HEK293 (cell line): ENCODE measurements around the gene TMEM203.
A peak's percentile ranks its signal among the peaks of the same experiment; 100 is the strongest.

ENCODE experiments used
- GLIS1 ChIP-seq: fragments of 450-650 bp; formaldehyde crosslinking; IDR thresholded peaks from 2 replicates; pipeline ENCODE4 v1.5.1; 2016; ENCODE audit warnings: missing biosample characterization, missing genetic modification characterization
- KLF10 ChIP-seq: fragments of 450-650 bp; IDR thresholded peaks from 2 replicates; pipeline ENCODE4 v1.5.1; 2018; ENCODE audit warnings: missing biosample characterization, mild to moderate bottlenecking, missing genetic modification characterization
- KLF16 ChIP-seq: fragments of 450-650 bp; formaldehyde crosslinking; IDR thresholded peaks from 2 replicates; pipeline ENCODE4 v1.5.1; 2017; ENCODE audit warnings: missing biosample characterization, missing genetic modification characterization
- KLF8 ChIP-seq: fragments of 450-650 bp; formaldehyde crosslinking; IDR thresholded peaks from 2 replicates; pipeline ENCODE4 v1.5.1; 2016; ENCODE audit warnings: missing biosample characterization, missing genetic modification characterization
- PATZ1 ChIP-seq: fragments of 450-650 bp; formaldehyde crosslinking; IDR thresholded peaks from 2 replicates; pipeline ENCODE4 v1.5.1; 2016; ENCODE audit warnings: missing biosample characterization, missing genetic modification characterization
- SALL2 ChIP-seq: fragments of 450-650 bp; formaldehyde crosslinking; IDR thresholded peaks from 2 replicates; pipeline ENCODE4 v1.5.0; 2017; ENCODE audit warnings: missing biosample characterization, mild to moderate bottlenecking, missing genetic modification characterization, borderline replicate concordance
- SCRT2 ChIP-seq: fragments of 450-650 bp; formaldehyde crosslinking; IDR thresholded peaks from 2 replicates; pipeline ENCODE4 v1.5.1; 2016; ENCODE audit warnings: missing biosample characterization, missing genetic modification characterization
- TRIM28 ChIP-seq: IDR thresholded peaks from 2 replicates; pipeline ENCODE4 v1.6.1; 2011; ENCODE audit warnings: low read length, control low read depth, borderline replicate concordance
- ZBTB10 ChIP-seq: fragments of 450-650 bp; formaldehyde crosslinking; IDR thresholded peaks from 2 replicates; pipeline ENCODE4 v1.5.1; 2016; ENCODE audit warnings: missing biosample characterization, missing genetic modification characterization
- ZBTB48 ChIP-seq: fragments of 450-650 bp; formaldehyde crosslinking; IDR thresholded peaks from 2 replicates; pipeline ENCODE4 v1.5.1; 2016; ENCODE audit warnings: missing biosample characterization, missing genetic modification characterization
- ZNF202 ChIP-seq: fragments of 450-650 bp; formaldehyde crosslinking; IDR thresholded peaks from 2 replicates; pipeline ENCODE4 v1.5.1; 2016; ENCODE audit warnings: missing biosample characterization, missing genetic modification characterization, borderline replicate concordance
- ZNF335 ChIP-seq: fragments of 450-650 bp; formaldehyde crosslinking; conservative IDR thresholded peaks from 2 replicates; pipeline ENCODE4 v1.5.1; 2016; ENCODE audit warnings: missing biosample characterization, missing genetic modification characterization
- ZNF341 ChIP-seq: fragments of 450-650 bp; formaldehyde crosslinking; IDR thresholded peaks from 2 replicates; pipeline ENCODE4; 2016; ENCODE audit warnings: low read depth, missing biosample characterization, missing genetic modification characterization
- ZNF366 ChIP-seq: fragments of 450-650 bp; formaldehyde crosslinking; conservative IDR thresholded peaks from 2 replicates; pipeline ENCODE4 v1.5.1; 2016; ENCODE audit warnings: missing biosample characterization, missing genetic modification characterization
- ZNF501 ChIP-seq: fragments of 450-650 bp; formaldehyde crosslinking; IDR thresholded peaks from 2 replicates; pipeline ENCODE4 v1.5.1; 2016; ENCODE audit warnings: missing biosample characterization, missing genetic modification characterization
- ZNF521 ChIP-seq: fragments of 450-650 bp; formaldehyde crosslinking; IDR thresholded peaks from 2 replicates; pipeline ENCODE4 v1.5.1; 2017; ENCODE audit warnings: missing biosample characterization, mild to moderate bottlenecking, missing genetic modification characterization
- ZNF561 ChIP-seq: fragments of 450-650 bp; IDR thresholded peaks from 2 replicates; pipeline ENCODE4 v1.5.1; 2018; ENCODE audit warnings: missing biosample characterization, missing genetic modification characterization, borderline replicate concordance
- ZNF596 ChIP-seq: fragments of 450-650 bp; IDR thresholded peaks from 2 replicates; pipeline ENCODE4 v1.5.0; 2018; ENCODE audit warnings: missing biosample characterization, mild to moderate bottlenecking, missing genetic modification characterization, moderate library complexity
- ZNF600 ChIP-seq: fragments of 450-650 bp; formaldehyde crosslinking; IDR thresholded peaks from 2 replicates; pipeline ENCODE4 v1.5.1; 2016; ENCODE audit warnings: missing biosample characterization, missing genetic modification characterization
- ZNF654 ChIP-seq: fragments of 450-650 bp; formaldehyde crosslinking; IDR thresholded peaks from 2 replicates; pipeline ENCODE4 v1.5.1; 2016; ENCODE audit warnings: low read depth, missing biosample characterization, missing genetic modification characterization
- ZNF830 ChIP-seq: fragments of 450-650 bp; IDR thresholded peaks from 2 replicates; pipeline ENCODE4 v1.5.0; 2018; ENCODE audit warnings: missing biosample characterization, missing genetic modification characterization, low read depth, mild to moderate bottlenecking, moderate library complexity
- ZSCAN30 ChIP-seq: fragments of 450-650 bp; IDR thresholded peaks from 2 replicates; pipeline ENCODE4 v1.5.1; 2018; ENCODE audit warnings: missing biosample characterization, mild to moderate bottlenecking, missing genetic modification characterization, moderate library complexity
- TF ChIP-seq, protein P1 (sequence below): fragments of 450-650 bp; IDR thresholded peaks from 2 replicates; pipeline ENCODE4 v1.5.1; 2018; ENCODE audit warnings: missing biosample characterization, missing genetic modification characterization
- TF ChIP-seq, protein P2 (sequence below): fragments of 450-650 bp; formaldehyde crosslinking; IDR thresholded peaks from 2 replicates; pipeline ENCODE4 v1.5.1; 2016; ENCODE audit warnings: missing biosample characterization, missing genetic modification characterization, borderline replicate concordance
- TF ChIP-seq, protein P3 (sequence below): fragments of 450-650 bp; formaldehyde crosslinking; IDR thresholded peaks from 2 replicates; pipeline ENCODE4 v1.5.1; 2016; ENCODE audit warnings: missing biosample characterization, missing genetic modification characterization

Gene TMEM203

GRCh38 chr9:137253717-137254623, 48.5 kb upstream of the TMEM203 start (continued):
- no peak for TF ChIP-seq ZNF654 (tag by site-specific recombination)
- no peak for TF ChIP-seq TRIM28
- TF ChIP-seq ZSCAN30 (tag by site-specific recombination) = no peak
- TF ChIP-seq ZNF335 = peak; percentile 52; the same call in 1 of the 2 replicates
- no peak for TF ChIP-seq ZNF596
- no peak for TF ChIP-seq ZNF521 (tag by site-specific recombination)
- no peak for TF ChIP-seq ZBTB48 (tag by site-specific recombination)
- TF ChIP-seq SALL2 = no peak
- TF ChIP-seq KLF10 = no peak
- TF ChIP-seq ZNF366 = no peak
- TF ChIP-seq, protein P1, sequence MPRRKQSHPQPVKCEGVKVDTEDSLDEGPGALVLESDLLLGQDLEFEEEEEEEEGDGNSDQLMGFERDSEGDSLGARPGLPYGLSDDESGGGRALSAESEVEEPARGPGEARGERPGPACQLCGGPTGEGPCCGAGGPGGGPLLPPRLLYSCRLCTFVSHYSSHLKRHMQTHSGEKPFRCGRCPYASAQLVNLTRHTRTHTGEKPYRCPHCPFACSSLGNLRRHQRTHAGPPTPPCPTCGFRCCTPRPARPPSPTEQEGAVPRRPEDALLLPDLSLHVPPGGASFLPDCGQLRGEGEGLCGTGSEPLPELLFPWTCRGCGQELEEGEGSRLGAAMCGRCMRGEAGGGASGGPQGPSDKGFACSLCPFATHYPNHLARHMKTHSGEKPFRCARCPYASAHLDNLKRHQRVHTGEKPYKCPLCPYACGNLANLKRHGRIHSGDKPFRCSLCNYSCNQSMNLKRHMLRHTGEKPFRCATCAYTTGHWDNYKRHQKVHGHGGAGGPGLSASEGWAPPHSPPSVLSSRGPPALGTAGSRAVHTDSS (tag by site-specific recombination) = no peak
- TF ChIP-seq GLIS1 (tag by site-specific recombination) = no peak
- TF ChIP-seq PATZ1 (tag by site-specific recombination) = no peak
- TF ChIP-seq ZNF501 = no peak
- TF ChIP-seq ZNF341 (tag by site-specific recombination) = no peak
- TF ChIP-seq ZNF830 (tag by site-specific recombination) = no peak
- no peak for TF ChIP-seq ZNF202 (tag by site-specific recombination)
- TF ChIP-seq KLF16 (tag by site-specific recombination) = no peak
- TF ChIP-seq ZNF561 (tag by site-specific recombination) = no peak
- TF ChIP-seq ZBTB10 = no peak
- TF ChIP-seq, protein P2, sequence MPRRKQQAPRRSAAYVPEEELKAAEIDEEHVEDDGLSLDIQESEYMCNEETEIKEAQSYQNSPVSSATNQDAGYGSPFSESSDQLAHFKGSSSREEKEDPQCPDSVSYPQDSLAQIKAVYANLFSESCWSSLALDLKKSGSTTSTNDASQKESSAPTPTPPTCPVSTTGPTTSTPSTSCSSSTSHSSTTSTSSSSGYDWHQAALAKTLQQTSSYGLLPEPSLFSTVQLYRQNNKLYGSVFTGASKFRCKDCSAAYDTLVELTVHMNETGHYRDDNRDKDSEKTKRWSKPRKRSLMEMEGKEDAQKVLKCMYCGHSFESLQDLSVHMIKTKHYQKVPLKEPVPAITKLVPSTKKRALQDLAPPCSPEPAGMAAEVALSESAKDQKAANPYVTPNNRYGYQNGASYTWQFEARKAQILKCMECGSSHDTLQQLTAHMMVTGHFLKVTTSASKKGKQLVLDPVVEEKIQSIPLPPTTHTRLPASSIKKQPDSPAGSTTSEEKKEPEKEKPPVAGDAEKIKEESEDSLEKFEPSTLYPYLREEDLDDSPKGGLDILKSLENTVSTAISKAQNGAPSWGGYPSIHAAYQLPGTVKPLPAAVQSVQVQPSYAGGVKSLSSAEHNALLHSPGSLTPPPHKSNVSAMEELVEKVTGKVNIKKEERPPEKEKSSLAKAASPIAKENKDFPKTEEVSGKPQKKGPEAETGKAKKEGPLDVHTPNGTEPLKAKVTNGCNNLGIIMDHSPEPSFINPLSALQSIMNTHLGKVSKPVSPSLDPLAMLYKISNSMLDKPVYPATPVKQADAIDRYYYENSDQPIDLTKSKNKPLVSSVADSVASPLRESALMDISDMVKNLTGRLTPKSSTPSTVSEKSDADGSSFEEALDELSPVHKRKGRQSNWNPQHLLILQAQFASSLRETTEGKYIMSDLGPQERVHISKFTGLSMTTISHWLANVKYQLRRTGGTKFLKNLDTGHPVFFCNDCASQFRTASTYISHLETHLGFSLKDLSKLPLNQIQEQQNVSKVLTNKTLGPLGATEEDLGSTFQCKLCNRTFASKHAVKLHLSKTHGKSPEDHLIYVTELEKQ (tag by site-specific recombination) = no peak
- TF ChIP-seq SCRT2 = no peak
- TF ChIP-seq KLF8 = no peak; the same call in 1 of the 2 replicates
- TF ChIP-seq, protein P3, sequence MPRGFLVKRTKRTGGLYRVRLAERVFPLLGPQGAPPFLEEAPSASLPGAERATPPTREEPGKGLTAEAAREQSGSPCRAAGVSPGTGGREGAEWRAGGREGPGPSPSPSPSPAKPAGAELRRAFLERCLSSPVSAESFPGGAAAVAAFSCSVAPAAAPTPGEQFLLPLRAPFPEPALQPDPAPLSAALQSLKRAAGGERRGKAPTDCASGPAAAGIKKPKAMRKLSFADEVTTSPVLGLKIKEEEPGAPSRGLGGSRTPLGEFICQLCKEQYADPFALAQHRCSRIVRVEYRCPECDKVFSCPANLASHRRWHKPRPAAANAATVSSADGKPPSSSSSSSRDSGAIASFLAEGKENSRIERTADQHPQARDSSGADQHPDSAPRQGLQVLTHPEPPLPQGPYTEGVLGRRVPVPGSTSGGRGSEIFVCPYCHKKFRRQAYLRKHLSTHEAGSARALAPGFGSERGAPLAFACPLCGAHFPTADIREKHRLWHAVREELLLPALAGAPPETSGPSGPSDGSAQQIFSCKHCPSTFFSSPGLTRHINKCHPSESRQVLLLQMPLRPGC (tag by site-specific recombination) = no peak
- no peak for TF ChIP-seq ZNF600 (tag by site-specific recombination)
